ENCODE measurements around the gene PRPF31.

The PRPF31 gene

GRCh38 chr19:54155694-54156093 lies 40.1 kb downstream of the PRPF31 start:
- no peak for TF ChIP-seq MAX (IDR thresholded peaks at IDR 0.05; ENCODE audit: low read depth, low read length)
- TF ChIP-seq CTCF (IDR thresholded peaks at IDR 0.05; ENCODE audit: low read depth, low read length), result no peak
- no peak for TF ChIP-seq POLR2A (IDR thresholded peaks at IDR 0.05; ENCODE audit: extremely low read depth, insufficient read length)
- TF ChIP-seq MYC (IDR thresholded peaks at IDR 0.05; ENCODE audit: low read depth, low read length), result no peak
- no peak for DNase-seq (ENCODE audit: low read depth)
- H3K4me3 ChIP-seq (ENCODE audit: low read depth, low read length), result no peak overlapping the region

GRCh38 chr19:54156490-54156889 lies 40.9 kb downstream of the PRPF31 start:
- no peak for TF ChIP-seq POLR2A (IDR thresholded peaks at IDR 0.05; ENCODE audit: extremely low read depth, insufficient read length)
- no peak for TF ChIP-seq MAX (IDR thresholded peaks at IDR 0.05; ENCODE audit: low read depth, low read length)
- no peak for TF ChIP-seq MYC (IDR thresholded peaks at IDR 0.05; ENCODE audit: low read depth, low read length)
- no peak for TF ChIP-seq CTCF (IDR thresholded peaks at IDR 0.05; ENCODE audit: low read depth, low read length)
- no peak overlapping the region for H3K4me3 ChIP-seq (ENCODE audit: low read depth, low read length)
- no peak for DNase-seq (ENCODE audit: low read depth)

GRCh38 chr19:54156953-54157352 lies 41.4 kb downstream of the PRPF31 start:
- DNase-seq (ENCODE audit: low read depth), result no peak
- no peak overlapping the region for H3K4me3 ChIP-seq (ENCODE audit: low read depth, low read length)
- no peak for TF ChIP-seq MYC (IDR thresholded peaks at IDR 0.05; ENCODE audit: low read depth, low read length)
- no peak for TF ChIP-seq MAX (IDR thresholded peaks at IDR 0.05; ENCODE audit: low read depth, low read length)
- TF ChIP-seq POLR2A (IDR thresholded peaks at IDR 0.05; ENCODE audit: extremely low read depth, insufficient read length), result no peak
- no peak for TF ChIP-seq CTCF (IDR thresholded peaks at IDR 0.05; ENCODE audit: low read depth, low read length)

- no peak for TF ChIP-seq MYC (IDR thresholded peaks at IDR 0.05; ENCODE audit: low read depth, low read length)
- no peak for TF ChIP-seq POLR2A (IDR thresholded peaks at IDR 0.05; ENCODE audit: extremely low read depth, insufficient read length)
- TF ChIP-seq MAX (IDR thresholded peaks at IDR 0.05; ENCODE audit: low read depth, low read length), result no peak
- TF ChIP-seq CTCF (IDR thresholded peaks at IDR 0.05; ENCODE audit: low read depth, low read length), result no peak
- peak; percentile 21 for DNase-seq (ENCODE audit: low read depth)
- H3K4me3 ChIP-seq (ENCODE audit: low read depth, low read length), result peak overlapping the region; percentile 78
Observed at GRCh38 chr19:54158812-54159351, 43.3 kb downstream of the PRPF31 start.

- peak; percentile 99 for DNase-seq (ENCODE audit: low read depth)
- peak; percentile 53; the same call in 1 of the 2 replicates for TF ChIP-seq MYC (IDR thresholded peaks at IDR 0.05; ENCODE audit: low read depth, low read length)
- TF ChIP-seq POLR2A (IDR thresholded peaks at IDR 0.05; ENCODE audit: extremely low read depth, insufficient read length), result peak; percentile 72
- TF ChIP-seq MAX (IDR thresholded peaks at IDR 0.05; ENCODE audit: low read depth, low read length), result peak; percentile 28
- TF ChIP-seq CTCF (IDR thresholded peaks at IDR 0.05; ENCODE audit: low read depth, low read length), result no peak
- H3K4me3 ChIP-seq (ENCODE audit: low read depth, low read length), result peak within 1 kb of the TSS; percentile 78
Observed at GRCh38 chr19:54159352-54160181, 44.0 kb downstream of the PRPF31 start, which contains the start of gene LENG1. Gene LENG1, minus strand, starts transcription at chr19:54159721. Its CDS starts 26 bp downstream, at chr19:54159695.

Data from NB4 (cell line).